GM12878 (cell line): ENCODE results near the gene RAB15.

Experiments
- EZH2 ChIP-seq: IDR thresholded peaks from 2 replicates; pipeline ENCODE4 v1.6.1; 2012; ENCODE audit warnings: low read depth, mild to moderate bottlenecking, control low read depth, inconsistent platforms, low read length, borderline replicate concordance; ENCODE audit not compliant: control insufficient read depth
- POLR2AphosphoS5 ChIP-seq: IDR thresholded peaks from 2 replicates; pipeline ENCODE4 v1.6.1; 2011; ENCODE audit warnings: mild to moderate bottlenecking, low read length, inconsistent platforms
- RAD21 ChIP-seq: IDR thresholded peaks from 2 replicates; pipeline ENCODE4 v1.6.1; 2011; ENCODE audit warnings: mild to moderate bottlenecking, low read depth, low read length, moderate library complexity; ENCODE audit not compliant: insufficient read depth
- TF ChIP-seq, protein P1 (sequence below), 3 experiments: IDR thresholded peaks in 2 of 3; conservative IDR thresholded peaks in 1 of 3; 2 replicates each; pipeline ENCODE4 v1.5.1; 2011; ENCODE audit warnings: low read depth in 3 of 3, low read length in 3 of 3, mild to moderate bottlenecking in 3 of 3, control low read depth in 2 of 3, moderate library complexity in 2 of 3, inconsistent platforms in 1 of 3, mixed read lengths in 1 of 3; ENCODE audit not compliant: control insufficient read depth in 2 of 3, insufficient read depth in 1 of 3; ENCODE audit errors: extremely low read depth in 1 of 3

DNA sequence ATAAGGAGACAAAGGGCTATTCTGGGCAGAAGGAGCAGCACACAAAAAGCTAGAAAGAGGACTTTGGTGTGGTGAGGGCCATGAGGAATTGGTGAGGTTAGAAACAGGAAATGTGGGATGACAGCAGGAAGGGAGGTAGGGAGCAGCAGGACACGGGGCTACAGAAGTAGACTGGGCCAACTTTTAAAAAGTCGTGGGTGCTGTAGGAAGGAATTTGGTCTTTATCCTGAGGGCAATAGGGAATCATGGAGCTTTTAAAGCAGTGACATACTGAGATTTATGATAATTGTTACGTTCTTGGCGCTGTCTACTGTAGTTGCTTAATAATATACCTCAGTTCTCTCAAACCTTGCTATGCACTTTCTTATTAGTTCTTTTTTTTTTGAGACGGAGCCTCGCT lies 66.1 kb downstream of the RAB15 start:
- TF ChIP-seq RAD21 (no peak), EZH2 (no peak), POLR2AphosphoS5 (no peak)
- TF ChIP-seq, protein P1, sequence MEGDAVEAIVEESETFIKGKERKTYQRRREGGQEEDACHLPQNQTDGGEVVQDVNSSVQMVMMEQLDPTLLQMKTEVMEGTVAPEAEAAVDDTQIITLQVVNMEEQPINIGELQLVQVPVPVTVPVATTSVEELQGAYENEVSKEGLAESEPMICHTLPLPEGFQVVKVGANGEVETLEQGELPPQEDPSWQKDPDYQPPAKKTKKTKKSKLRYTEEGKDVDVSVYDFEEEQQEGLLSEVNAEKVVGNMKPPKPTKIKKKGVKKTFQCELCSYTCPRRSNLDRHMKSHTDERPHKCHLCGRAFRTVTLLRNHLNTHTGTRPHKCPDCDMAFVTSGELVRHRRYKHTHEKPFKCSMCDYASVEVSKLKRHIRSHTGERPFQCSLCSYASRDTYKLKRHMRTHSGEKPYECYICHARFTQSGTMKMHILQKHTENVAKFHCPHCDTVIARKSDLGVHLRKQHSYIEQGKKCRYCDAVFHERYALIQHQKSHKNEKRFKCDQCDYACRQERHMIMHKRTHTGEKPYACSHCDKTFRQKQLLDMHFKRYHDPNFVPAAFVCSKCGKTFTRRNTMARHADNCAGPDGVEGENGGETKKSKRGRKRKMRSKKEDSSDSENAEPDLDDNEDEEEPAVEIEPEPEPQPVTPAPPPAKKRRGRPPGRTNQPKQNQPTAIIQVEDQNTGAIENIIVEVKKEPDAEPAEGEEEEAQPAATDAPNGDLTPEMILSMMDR (IDR thresholded peaks at IDR 0.05 in 2 of 3, conservative IDR thresholded peaks at IDR 0.05 in 1 of 3; ENCODE audit: control insufficient read depth in 2 of 3, extremely low read depth in 1 of 3, insufficient read depth in 1 of 3, low read depth in 3 of 3, low read length in 3 of 3), result no peak
